B cell (primary cell): ENCODE results near the gene CAPN14. TPM values are rescaled to one million over a fixed set of nuclear protein-coding genes. Genes with fewer than 3 reads are reported as not detected.

Source experiments
- ATAC-seq: fragments of 200-7000 bp; cut with Tn5 transposase; one replicate; pipeline ENCODE4 v1.10.0; 2021; ENCODE audit warnings: low read depth, mild to moderate bottlenecking, moderate number of reproducible peaks, moderate library complexity
- CTCF ChIA-PET: fragments of 350-600 bp; sonication (Branson Sonifier 250); formaldehyde crosslinking; loops from one replicate; lab custom pipeline; 2021; ENCODE audit warnings: antibody characterized with exemption, inconsistent platforms; lab: Charles Lee
- POLR2A ChIA-PET: fragments of 350-600 bp; sonication (Branson Sonifier 250); formaldehyde crosslinking; loops from one replicate; lab custom pipeline; 2021; ENCODE audit warnings: antibody characterized with exemption; lab: Charles Lee
- DNase-seq: peaks from one replicate; pipeline ENCODE4 v3.0.0; 2013
- H2AFZ ChIP-seq: 2 replicates; pipeline ENCODE4 v1.6.1; 2012; ENCODE audit warnings: mild to moderate bottlenecking, low read depth, low read length; ENCODE audit not compliant: insufficient read depth, poor library complexity, severe bottlenecking
- H3K27ac ChIP-seq, 2 donors: 1 replicate in 1 of 2; 2 replicates in 1 of 2; pipeline ENCODE4 v1.5.1; 2012 to 2013; ENCODE audit warnings: low read length in 2 of 2, mild to moderate bottlenecking in 2 of 2, moderate library complexity in 1 of 2
- H3K27me3 ChIP-seq, 4 experiments: fragments of 200-600 bp in 1 of 4; sonication (generic) in 1 of 4; replicated peaks in 1 of 4; 1 replicate in 2 of 4; 2 replicates in 2 of 4; pipeline versions ENCODE4 v1.6.1 to v1.7.0; 2013 to 2016; ENCODE audit warnings: low read length in 3 of 4, mild to moderate bottlenecking in 2 of 4, mixed read lengths in 1 of 4, moderate library complexity in 1 of 4; ENCODE audit not compliant: insufficient read depth in 4 of 4, control insufficient read depth in 3 of 4; ENCODE audit errors: control extremely low read depth in 1 of 4
- H3K36me3 ChIP-seq, 2 experiments: replicated peaks in 1 of 2; 1 replicate in 1 of 2; 2 replicates in 1 of 2; pipeline versions ENCODE4 v1.6.1 to v1.7.1; 2013; ENCODE audit warnings: low read length in 1 of 2; ENCODE audit not compliant: insufficient read depth in 2 of 2, control insufficient read depth in 1 of 2; ENCODE audit errors: control extremely low read depth in 1 of 2, extremely low read depth in 1 of 2
- H3K4me1 ChIP-seq, 2 donors: fragments of 200-600 bp in 1 of 2; sonication (generic) in 1 of 2; 1 replicate in 1 of 2; 2 replicates in 1 of 2; pipeline versions ENCODE4 v1.5.1 to v1.6.1; 2013 to 2017; ENCODE audit warnings: low read length in 2 of 2; ENCODE audit not compliant: control insufficient read depth in 2 of 2, insufficient read depth in 2 of 2
- H3K4me2 ChIP-seq: replicated peaks from 2 replicates; pipeline ENCODE3; 2012; ENCODE audit warnings: mild to moderate bottlenecking, low read depth, low read length; ENCODE audit not compliant: poor library complexity, severe bottlenecking
- H3K4me3 ChIP-seq, 5 experiments: fragments of 200-600 bp in 1 of 5; sonication (generic) in 1 of 5; 1 replicate in 3 of 5; 2 replicates in 2 of 5; pipeline versions ENCODE4 v1.5.1 to v1.7.0; 2011 to 2016; ENCODE audit warnings: low read length in 4 of 5, mild to moderate bottlenecking in 4 of 5, low read depth in 2 of 5, control low read depth in 1 of 5, moderate library complexity in 1 of 5; ENCODE audit not compliant: insufficient read depth in 1 of 5; ENCODE audit errors: control extremely low read depth in 1 of 5, extremely low read depth in 1 of 5
- H3K79me2 ChIP-seq: fragments of 200-600 bp; sonication (generic); one replicate; pipeline ENCODE4 v1.6.0; 2016; ENCODE audit warnings: low read length; ENCODE audit not compliant: control insufficient read depth, insufficient read depth
- H3K9ac ChIP-seq: fragments of 200-600 bp; sonication (generic); 2 replicates; pipeline ENCODE4 v1.6.1; 2017; ENCODE audit warnings: mild to moderate bottlenecking, low read length, moderate library complexity
- H3K9me3 ChIP-seq, 3 donors: one replicate each; pipeline versions ENCODE4 v1.6.1 to v1.7.1; 2013; ENCODE audit warnings: low read length in 2 of 3; ENCODE audit not compliant: control insufficient read depth in 2 of 3, insufficient read depth in 1 of 3; ENCODE audit errors: control extremely low read depth in 1 of 3
- H4K20me1 ChIP-seq: 2 replicates; pipeline ENCODE4 v1.6.0; 2012; ENCODE audit warnings: mild to moderate bottlenecking, low read length; ENCODE audit not compliant: insufficient read depth, control insufficient read depth, poor library complexity, severe bottlenecking
- H3K27ac Mint-ChIP-seq: one replicate; pipeline ENCODE4 v1.8.0; 2021; ENCODE audit warnings: mixed read lengths
- H3K27me3 Mint-ChIP-seq: one replicate; pipeline ENCODE4 v1.8.0; 2021; ENCODE audit warnings: mixed read lengths
- H3K4me1 Mint-ChIP-seq: one replicate; pipeline ENCODE4 v1.8.0; 2021; ENCODE audit warnings: mixed read lengths
- H3K4me3 Mint-ChIP-seq: one replicate; pipeline ENCODE4 v1.8.0; 2021; ENCODE audit warnings: mixed read lengths
- H3K9me3 Mint-ChIP-seq: one replicate; pipeline ENCODE4 v1.8.0; 2022; ENCODE audit warnings: mixed read lengths; ENCODE audit not compliant: insufficient read depth
- CTCF ChIP-seq: fragments of 200-600 bp; IDR thresholded peaks from one replicate; pipeline ENCODE4 v1.8.0; 2022; ENCODE audit warnings: antibody characterized with exemption, mild to moderate bottlenecking
- EZH2 ChIP-seq: IDR thresholded peaks from 2 replicates; pipeline ENCODE4 v1.6.1; 2012; ENCODE audit warnings: borderline replicate concordance, low read depth, mild to moderate bottlenecking, moderate library complexity, low read length; ENCODE audit not compliant: insufficient read depth, poor library complexity, severe bottlenecking
- WGBS: methylation state at CpG from one replicate; pipeline ENCODE4 v1.1.5; 2013; ENCODE audit warnings: missing lambda C conversion rate; ENCODE audit not compliant: insufficient coverage; 5-methylcytosine and 5-hydroxymethylcytosine counted together
- intact Hi-C: fragments of 100-400 bp; cut with micrococcal nuclease; formaldehyde crosslinking; loops from one replicate; pipeline ENCODE4 v1.10.0; 2022
- polyA plus RNA-seq: library from polyadenylated mRNA; depleted of rRNA; stranded (reverse); fragments of >200 nt; gene quantifications from 2 replicates; pipeline ENCODE4 v1.2.3, GENCODE V29; 2012
- total RNA-seq, 2 donors: library from RNA; stranded (reverse); fragments of 120-200 nt in 1 of 2; gene quantifications; 1 replicate in 1 of 2; 2 replicates in 1 of 2; pipeline versions ENCODE4 v1.2.3 to v1.2.4, GENCODE V29; 2013 to 2022

Gene CAPN14
- total and polyA plus RNA-seq, 2 donors (not counting 1 experiment from before 2014, with no cell fraction given) = 2.5 to 7.8 TPM

- TF ChIP-seq EZH2 (no peak), CTCF (no peak)
- H3K27ac ChIP-seq = no peak overlapping the region
- DNase-seq = no peak
- peaks cover under 1 to 8% of the 10 kb centered on the region in 2 experiments for H3K36me3 ChIP-seq
- H3K4me3 ChIP-seq = no peak overlapping the region
- H3K4me1 ChIP-seq = peaks cover 0 to 8% of the 10 kb centered on the region in 2 donors
- H3K9me3 Mint-ChIP-seq = no peaks in the 10 kb centered on the region
- ChIA-PET CTCF (no interaction called here), POLR2A (no interaction called here)
- no peaks in the 10 kb centered on the region for H3K9me3 ChIP-seq
- no peak overlapping the region for H3K27ac Mint-ChIP-seq
- H3K9ac ChIP-seq = no peak overlapping the region
- H3K4me1 Mint-ChIP-seq = peaks cover 13% of the 10 kb centered on the region
- intact Hi-C loops = no loop called here
- no peak overlapping the region for H2AFZ ChIP-seq
- H3K27me3 ChIP-seq = no peaks in the 10 kb centered on the region
- H3K4me3 Mint-ChIP-seq = no peak overlapping the region
- WGBS = 98% methylated on average over 11 of the region's 11 CpGs
- H3K79me2 ChIP-seq = no peaks in the 10 kb centered on the region
- no peak overlapping the region for H3K4me2 ChIP-seq
- no peak for ATAC-seq
- H4K20me1 ChIP-seq = no peaks in the 10 kb centered on the region
- H3K27me3 Mint-ChIP-seq = no peaks in the 10 kb centered on the region
Measured at GRCh38 chr2:31191931-31192330, 25.4 kb downstream of the CAPN14 start.

GRCh38 chr2:31190188-31190587 lies 27.1 kb downstream of the CAPN14 start:
- H3K4me2 ChIP-seq = no peak overlapping the region
- H3K27me3 Mint-ChIP-seq = no peaks in the 10 kb centered on the region
- H3K4me3 ChIP-seq = no peak overlapping the region
- no peaks in the 10 kb centered on the region for H3K79me2 ChIP-seq
- H3K4me1 Mint-ChIP-seq = peaks cover 11% of the 10 kb centered on the region
- no peaks in the 10 kb centered on the region for H3K9me3 ChIP-seq
- no peak overlapping the region for H3K27ac Mint-ChIP-seq
- no peak overlapping the region for H3K27ac ChIP-seq
- intact Hi-C loops = no loop called here
- no peak for ATAC-seq
- no peak overlapping the region for H3K4me3 Mint-ChIP-seq
- H4K20me1 ChIP-seq = no peaks in the 10 kb centered on the region
- H2AFZ ChIP-seq = no peak overlapping the region
- peaks cover 0 to 8% of the 10 kb centered on the region in 2 experiments for H3K36me3 ChIP-seq
- no CpG with 5 or more reads among the region's 1 CpG for WGBS
- ChIA-PET POLR2A (no interaction called here), CTCF (no interaction called here)
- H3K27me3 ChIP-seq = no peaks in the 10 kb centered on the region
- no peak overlapping the region for H3K9ac ChIP-seq
- no peaks in the 10 kb centered on the region for H3K9me3 Mint-ChIP-seq
- TF ChIP-seq CTCF (no peak), EZH2 (no peak)
- no peak for DNase-seq
- H3K4me1 ChIP-seq = peaks cover 0 to 8% of the 10 kb centered on the region in 2 donors
